K562 (cell line): ENCODE data around the gene HFE.

Experiments used
- ARID1B ChIP-seq: fragments of 450-650 bp; IDR thresholded peaks from 2 replicates; pipeline ENCODE4 v1.6.1; 2016; ENCODE audit warnings: antibody characterized with exemption, mild to moderate bottlenecking, inconsistent platforms
- ARNT ChIP-seq, 2 experiments: fragments of 450-650 bp; IDR thresholded peaks; 2 replicates each; pipeline ENCODE4 v1.6.1; 2016; ENCODE audit warnings: mild to moderate bottlenecking in 1 of 2
- CHCHD3 ChIP-seq: fragments of 250-450 bp; sonication (Bioruptor Pico); IDR thresholded peaks from 2 replicates; pipeline ENCODE4 v2.1.2; 2022; ENCODE audit warnings: mild to moderate bottlenecking
- CREB1 ChIP-seq, 2 experiments: sonication (generic) in 1 of 2; formaldehyde crosslinking in 1 of 2; IDR thresholded peaks; 2 replicates each; pipeline versions ENCODE4 v1.6.1 to v1.8.0; 2012 to 2022; ENCODE audit warnings: inconsistent platforms in 1 of 2, mild to moderate bottlenecking in 1 of 2, missing genetic modification reagents in 1 of 2, moderate library complexity in 1 of 2
- EZH2 ChIP-seq: IDR thresholded peaks from 2 replicates; pipeline ENCODE4 v1.6.1; 2012; ENCODE audit warnings: low read depth, mild to moderate bottlenecking, inconsistent platforms, low read length, borderline replicate concordance
- JUND ChIP-seq, 2 experiments: IDR thresholded peaks; 2 replicates in 1 of 2; 3 replicates in 1 of 2; pipeline ENCODE4 v1.6.1; 2011; ENCODE audit warnings: borderline replicate concordance in 2 of 2, low read depth in 2 of 2, low read length in 2 of 2, improper control_type of control experiment in 1 of 2, missing biosample characterization in 1 of 2, missing genetic modification characterization in 1 of 2, missing genetic modification reagents in 1 of 2
- LARP7 ChIP-seq: fragments of 450-650 bp; IDR thresholded peaks from 2 replicates; pipeline ENCODE4 v1.6.1; 2016
- NONO ChIP-seq, 2 experiments: fragments of 200-400 bp in 1 of 2; fragments of 450-650 bp in 1 of 2; formaldehyde crosslinking in 1 of 2; IDR thresholded peaks; 2 replicates each; pipeline ENCODE4 v1.6.1; 2017; ENCODE audit warnings: low read depth in 2 of 2, mild to moderate bottlenecking in 2 of 2, moderate library complexity in 2 of 2, low read length in 1 of 2
- POLR2AphosphoS2 ChIP-seq: IDR thresholded peaks from 2 replicates; pipeline ENCODE4 v1.6.1; 2012; ENCODE audit warnings: low read length, improper control_type of control experiment
- RFX1 ChIP-seq: fragments of 450-650 bp; IDR thresholded peaks from 2 replicates; pipeline ENCODE4 v1.6.1; 2016; ENCODE audit warnings: mild to moderate bottlenecking, moderate library complexity
- STAT6 ChIP-seq: sonication (generic); formaldehyde crosslinking; IDR thresholded peaks from 2 replicates; pipeline ENCODE4 v1.8.1; 2023; ENCODE audit warnings: mild to moderate bottlenecking, missing genetic modification reagents
- TAF1 ChIP-seq: IDR thresholded peaks from 2 replicates; pipeline ENCODE4 v1.6.1; 2011; ENCODE audit warnings: mild to moderate bottlenecking, low read length, moderate library complexity; ENCODE audit not compliant: insufficient read depth, control insufficient read depth, severe bottlenecking; ENCODE audit errors: extremely low read depth
- TF ChIP-seq, protein P1 (sequence below), 2 experiments: fragments of 450-650 bp; formaldehyde crosslinking in 1 of 2; IDR thresholded peaks; 2 replicates each; pipeline versions ENCODE4 v1.4.0 to v1.6.1; 2014 to 2020; ENCODE audit warnings: mild to moderate bottlenecking in 2 of 2, borderline replicate concordance in 1 of 2, low read depth in 1 of 2
- TF ChIP-seq, protein P2 (sequence below): sonication (generic); formaldehyde crosslinking; IDR thresholded peaks from 2 replicates; pipeline ENCODE4 v1.8.0; 2022; ENCODE audit warnings: missing genetic modification reagents, mild to moderate bottlenecking, moderate library complexity, borderline replicate concordance

- TF ChIP-seq CREB1 (IDR thresholded peaks at IDR 0.05) (no peak), CREB1 (CRISPR knock-in tag; IDR thresholded peaks at IDR 0.05) (no peak), NONO (IDR thresholded peaks at IDR 0.05; ENCODE audit: low read depth in 2 of 2, low read length in 1 of 2) (no peak), STAT6 (CRISPR knock-in tag) (no peak), EZH2 (no peak), LARP7 (no peak), ARNT (IDR thresholded peaks at IDR 0.05) (no peak), POLR2AphosphoS2 (no peak), JUND (IDR thresholded peaks at IDR 0.05; ENCODE audit: borderline replicate concordance, low read depth, low read length) (no peak), JUND (tag; IDR thresholded peaks at IDR 0.05; ENCODE audit: borderline replicate concordance, low read depth, low read length) (no peak), ARID1B (no peak), TAF1 (no peak), CHCHD3 (CRISPR knock-in tag) (no peak), RFX1 (no peak)
- TF ChIP-seq, protein P1, sequence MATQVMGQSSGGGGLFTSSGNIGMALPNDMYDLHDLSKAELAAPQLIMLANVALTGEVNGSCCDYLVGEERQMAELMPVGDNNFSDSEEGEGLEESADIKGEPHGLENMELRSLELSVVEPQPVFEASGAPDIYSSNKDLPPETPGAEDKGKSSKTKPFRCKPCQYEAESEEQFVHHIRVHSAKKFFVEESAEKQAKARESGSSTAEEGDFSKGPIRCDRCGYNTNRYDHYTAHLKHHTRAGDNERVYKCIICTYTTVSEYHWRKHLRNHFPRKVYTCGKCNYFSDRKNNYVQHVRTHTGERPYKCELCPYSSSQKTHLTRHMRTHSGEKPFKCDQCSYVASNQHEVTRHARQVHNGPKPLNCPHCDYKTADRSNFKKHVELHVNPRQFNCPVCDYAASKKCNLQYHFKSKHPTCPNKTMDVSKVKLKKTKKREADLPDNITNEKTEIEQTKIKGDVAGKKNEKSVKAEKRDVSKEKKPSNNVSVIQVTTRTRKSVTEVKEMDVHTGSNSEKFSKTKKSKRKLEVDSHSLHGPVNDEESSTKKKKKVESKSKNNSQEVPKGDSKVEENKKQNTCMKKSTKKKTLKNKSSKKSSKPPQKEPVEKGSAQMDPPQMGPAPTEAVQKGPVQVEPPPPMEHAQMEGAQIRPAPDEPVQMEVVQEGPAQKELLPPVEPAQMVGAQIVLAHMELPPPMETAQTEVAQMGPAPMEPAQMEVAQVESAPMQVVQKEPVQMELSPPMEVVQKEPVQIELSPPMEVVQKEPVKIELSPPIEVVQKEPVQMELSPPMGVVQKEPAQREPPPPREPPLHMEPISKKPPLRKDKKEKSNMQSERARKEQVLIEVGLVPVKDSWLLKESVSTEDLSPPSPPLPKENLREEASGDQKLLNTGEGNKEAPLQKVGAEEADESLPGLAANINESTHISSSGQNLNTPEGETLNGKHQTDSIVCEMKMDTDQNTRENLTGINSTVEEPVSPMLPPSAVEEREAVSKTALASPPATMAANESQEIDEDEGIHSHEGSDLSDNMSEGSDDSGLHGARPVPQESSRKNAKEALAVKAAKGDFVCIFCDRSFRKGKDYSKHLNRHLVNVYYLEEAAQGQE (IDR thresholded peaks at IDR 0.05; ENCODE audit: borderline replicate concordance): no peak
- TF ChIP-seq, protein P1 (CRISPR knock-in tag; IDR thresholded peaks at IDR 0.05; ENCODE audit: low read depth): no peak
- TF ChIP-seq, protein P2, sequence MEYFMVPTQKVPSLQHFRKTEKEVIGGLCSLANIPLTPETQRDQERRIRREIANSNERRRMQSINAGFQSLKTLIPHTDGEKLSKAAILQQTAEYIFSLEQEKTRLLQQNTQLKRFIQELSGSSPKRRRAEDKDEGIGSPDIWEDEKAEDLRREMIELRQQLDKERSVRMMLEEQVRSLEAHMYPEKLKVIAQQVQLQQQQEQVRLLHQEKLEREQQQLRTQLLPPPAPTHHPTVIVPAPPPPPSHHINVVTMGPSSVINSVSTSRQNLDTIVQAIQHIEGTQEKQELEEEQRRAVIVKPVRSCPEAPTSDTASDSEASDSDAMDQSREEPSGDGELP (CRISPR knock-in tag): no peak
Measured at GRCh38 chr6:26045065-26045927, 41.9 kb upstream of the HFE start.
